NB4 (cell line): ENCODE data around the gene ENDOV.

Source experiments
- DNase-seq: peaks from one replicate; pipeline ENCODE4 v3.0.0; 2010; ENCODE audit warnings: low read depth
- H3K4me3 ChIP-seq: one replicate; pipeline ENCODE4 v1.5.1; 2011; ENCODE audit warnings: mild to moderate bottlenecking, low read depth, low read length, moderate library complexity
- MAX ChIP-seq: IDR thresholded peaks from 2 replicates; pipeline ENCODE4 v1.6.1; 2011; ENCODE audit warnings: low read depth, low read length
- MYC ChIP-seq: IDR thresholded peaks from 2 replicates; pipeline ENCODE4 v1.6.1; 2011; ENCODE audit warnings: low read depth, low read length
- POLR2A ChIP-seq: IDR thresholded peaks from 2 replicates; pipeline ENCODE4 v1.6.1; 2011; ENCODE audit warnings: mild to moderate bottlenecking; ENCODE audit not compliant: insufficient read length; ENCODE audit errors: extremely low read depth
- TF ChIP-seq, protein P1 (sequence below): IDR thresholded peaks from one replicate; pipeline ENCODE4 v1.5.1; 2012; ENCODE audit warnings: low read depth, low read length

ENDOV gene

DNA sequence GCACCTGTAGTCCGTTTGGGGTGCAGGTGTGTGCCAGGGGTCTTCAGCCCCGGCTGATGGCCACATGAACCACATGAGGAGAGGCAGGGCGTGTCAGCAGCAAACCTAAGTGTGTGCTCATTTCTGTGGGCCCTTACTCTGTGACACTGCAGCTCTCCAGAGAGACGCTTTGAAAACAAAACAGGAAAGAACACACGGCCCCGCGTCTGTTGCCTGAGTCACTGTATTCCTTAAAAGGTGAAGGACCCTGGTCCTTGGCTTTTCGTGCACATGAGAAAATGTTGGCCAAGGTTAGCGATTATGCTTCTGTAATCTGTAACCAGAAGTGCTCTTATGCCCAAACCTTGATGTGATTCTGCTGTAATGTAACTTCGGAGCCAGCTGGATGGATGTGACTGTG lies 22.6 kb downstream of the ENDOV start:
- DNase-seq: no peak
- H3K4me3 ChIP-seq: no peak overlapping the region
- TF ChIP-seq MYC (no peak), MAX (no peak), POLR2A (no peak)
- TF ChIP-seq, protein P1, sequence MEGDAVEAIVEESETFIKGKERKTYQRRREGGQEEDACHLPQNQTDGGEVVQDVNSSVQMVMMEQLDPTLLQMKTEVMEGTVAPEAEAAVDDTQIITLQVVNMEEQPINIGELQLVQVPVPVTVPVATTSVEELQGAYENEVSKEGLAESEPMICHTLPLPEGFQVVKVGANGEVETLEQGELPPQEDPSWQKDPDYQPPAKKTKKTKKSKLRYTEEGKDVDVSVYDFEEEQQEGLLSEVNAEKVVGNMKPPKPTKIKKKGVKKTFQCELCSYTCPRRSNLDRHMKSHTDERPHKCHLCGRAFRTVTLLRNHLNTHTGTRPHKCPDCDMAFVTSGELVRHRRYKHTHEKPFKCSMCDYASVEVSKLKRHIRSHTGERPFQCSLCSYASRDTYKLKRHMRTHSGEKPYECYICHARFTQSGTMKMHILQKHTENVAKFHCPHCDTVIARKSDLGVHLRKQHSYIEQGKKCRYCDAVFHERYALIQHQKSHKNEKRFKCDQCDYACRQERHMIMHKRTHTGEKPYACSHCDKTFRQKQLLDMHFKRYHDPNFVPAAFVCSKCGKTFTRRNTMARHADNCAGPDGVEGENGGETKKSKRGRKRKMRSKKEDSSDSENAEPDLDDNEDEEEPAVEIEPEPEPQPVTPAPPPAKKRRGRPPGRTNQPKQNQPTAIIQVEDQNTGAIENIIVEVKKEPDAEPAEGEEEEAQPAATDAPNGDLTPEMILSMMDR: no peak

DNA sequence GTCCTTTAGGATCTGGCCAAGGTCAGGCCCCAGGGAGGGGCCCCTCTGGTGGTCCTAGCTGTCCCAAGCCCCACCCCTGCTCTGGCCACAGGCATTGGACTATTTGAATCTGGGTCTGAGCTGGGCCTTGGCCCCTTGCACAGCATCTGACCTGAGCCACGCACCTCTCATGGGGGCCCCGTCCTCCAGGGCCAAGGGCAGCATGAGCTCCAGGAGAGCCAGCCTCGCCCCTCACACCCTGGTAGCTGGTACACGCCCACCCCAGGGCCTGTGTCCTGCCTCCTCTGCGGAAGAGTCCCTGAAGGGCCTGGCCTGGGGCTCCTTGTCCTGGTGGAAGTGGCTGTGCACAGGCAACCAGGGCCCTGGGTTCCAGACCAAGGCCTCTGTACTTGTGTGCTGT lies 23.8 kb downstream of the ENDOV start:
- no peak for DNase-seq
- TF ChIP-seq, protein P1: no peak
- TF ChIP-seq MYC: no peak
- H3K4me3 ChIP-seq: no peak overlapping the region

DNA sequence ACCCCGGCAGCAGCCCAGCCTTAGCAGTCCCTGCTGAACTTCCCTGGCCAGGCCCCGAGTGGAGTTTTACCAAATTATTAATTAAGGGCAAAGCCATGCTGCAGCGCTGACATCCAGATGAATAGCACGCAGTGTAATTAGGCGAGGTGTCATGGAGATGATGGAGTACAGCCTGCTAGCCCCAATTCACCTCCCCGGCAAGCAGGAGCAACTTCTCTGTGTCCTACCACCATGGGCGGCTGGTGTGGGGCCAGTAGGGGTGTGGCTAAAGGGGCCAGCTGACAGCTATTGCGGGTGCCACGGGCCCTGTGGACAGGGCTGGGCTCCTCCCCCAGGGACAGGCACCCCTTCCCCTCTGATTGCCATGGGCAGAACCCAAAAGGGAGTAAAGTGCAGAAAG lies 24.5 kb downstream of the ENDOV start:
- TF ChIP-seq, protein P1: no peak
- TF ChIP-seq POLR2A: no peak
- TF ChIP-seq MAX: no peak
- TF ChIP-seq MYC: no peak
- no peak for DNase-seq
- no peak overlapping the region for H3K4me3 ChIP-seq

DNA sequence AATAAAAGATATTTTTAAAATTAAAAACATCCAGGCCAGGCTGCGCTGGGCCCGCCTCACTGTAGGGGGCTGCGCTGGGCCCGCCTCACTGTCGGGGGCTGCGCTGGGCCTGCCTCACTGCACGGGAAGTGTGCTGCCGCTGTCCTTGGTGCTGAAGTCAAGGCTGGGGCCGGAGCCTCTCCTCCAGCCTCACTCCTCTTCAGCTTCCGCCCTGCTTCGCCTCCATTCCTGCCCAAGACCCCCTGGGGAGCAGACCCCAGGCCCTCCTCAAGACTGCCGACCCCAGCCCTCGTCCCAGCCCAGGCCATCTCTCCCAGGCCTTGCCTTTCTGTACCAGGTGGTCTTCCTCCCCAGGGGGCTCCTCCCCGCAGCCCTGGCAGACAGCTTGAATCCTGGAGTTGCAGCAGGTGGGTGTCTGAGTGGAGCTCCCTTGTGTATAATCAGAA lies 26.2 kb downstream of the ENDOV start:
- peak; percentile 61 for DNase-seq
- H3K4me3 ChIP-seq: no peak overlapping the region
- TF ChIP-seq MAX (peak; percentile 75), MYC (peak; percentile 54; the same call in 1 of the 2 replicates), POLR2A (no peak)

- DNase-seq: no peak
- TF ChIP-seq MAX (no peak), POLR2A (no peak), MYC (no peak)
- TF ChIP-seq, protein P1: no peak
- no peak overlapping the region for H3K4me3 ChIP-seq
These were observed 26.8 kb downstream of the ENDOV start for GRCh38 chr17:80441598-80442322.

DNA sequence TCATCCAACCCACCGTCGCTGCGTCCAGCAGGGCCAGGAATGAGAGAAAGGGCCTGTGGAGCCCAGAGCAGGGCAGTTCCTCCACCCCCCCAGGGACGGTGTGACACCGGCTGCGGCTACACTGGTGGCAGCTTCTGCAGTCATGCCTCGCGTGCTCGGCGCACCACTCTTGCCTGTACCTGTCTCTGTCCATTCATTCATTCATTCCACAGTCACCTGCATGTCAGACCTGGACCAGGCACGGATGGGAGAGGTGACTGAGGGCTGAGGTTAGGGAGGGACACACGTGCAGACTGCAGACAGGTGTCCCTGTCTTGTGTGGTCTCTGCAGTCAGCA lies 27.3 kb downstream of the ENDOV start:
- no peak for DNase-seq
- H3K4me3 ChIP-seq: no peak overlapping the region
- TF ChIP-seq, protein P1: no peak
- TF ChIP-seq MYC (no peak), POLR2A (no peak)
